Inflammatory macrophage (primary cell): Measurements from ENCODE around the gene JAK2.
"Not testable (repeated sequence)": the region's sequence is repeated elsewhere in the genome, so short reads cannot be mapped to it uniquely, and the experiment has no call there.

Source experiments
- DNase-seq, 2 donors: peaks; one replicate each; pipeline ENCODE4 v3.0.0-alpha.2; 2020 to 2022

The JAK2 gene

DNA sequence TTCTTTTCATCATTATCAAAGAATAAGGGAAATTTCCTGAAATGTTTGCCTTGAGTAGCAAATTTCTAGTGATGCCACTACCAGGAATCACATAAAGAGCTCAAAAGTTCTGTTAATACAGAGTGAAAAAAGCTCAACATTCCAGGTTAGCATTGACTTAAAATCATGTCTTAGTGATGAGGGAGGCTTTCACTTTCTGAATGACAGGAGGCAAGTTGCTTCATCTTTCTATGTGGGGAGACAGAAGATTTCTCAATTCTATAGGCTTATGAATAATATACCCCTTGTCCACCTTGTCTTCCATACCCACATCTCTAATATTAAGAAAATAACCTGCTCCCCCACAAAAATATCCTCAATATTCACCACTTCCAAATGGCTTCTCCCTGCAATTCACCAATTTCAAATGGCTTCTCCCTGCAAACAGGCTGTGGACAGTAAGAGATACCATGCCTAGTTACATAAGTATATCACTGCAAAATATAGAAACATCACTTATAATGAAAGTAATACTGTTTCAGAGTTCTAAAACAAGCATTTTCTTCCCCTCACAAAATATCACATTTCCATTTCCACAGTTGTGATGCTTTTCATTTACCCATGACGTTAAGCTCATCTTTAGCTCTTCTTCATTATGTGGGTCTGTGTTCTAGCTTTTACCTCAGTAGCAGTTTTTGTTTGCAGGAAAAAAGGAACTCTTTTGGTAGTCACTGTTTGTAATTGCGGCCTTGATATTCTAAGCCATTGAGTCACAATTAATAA is 2.2 kb upstream of the JAK2 start:
- DNase-seq = peak; percentile 32 to 44

DNA sequence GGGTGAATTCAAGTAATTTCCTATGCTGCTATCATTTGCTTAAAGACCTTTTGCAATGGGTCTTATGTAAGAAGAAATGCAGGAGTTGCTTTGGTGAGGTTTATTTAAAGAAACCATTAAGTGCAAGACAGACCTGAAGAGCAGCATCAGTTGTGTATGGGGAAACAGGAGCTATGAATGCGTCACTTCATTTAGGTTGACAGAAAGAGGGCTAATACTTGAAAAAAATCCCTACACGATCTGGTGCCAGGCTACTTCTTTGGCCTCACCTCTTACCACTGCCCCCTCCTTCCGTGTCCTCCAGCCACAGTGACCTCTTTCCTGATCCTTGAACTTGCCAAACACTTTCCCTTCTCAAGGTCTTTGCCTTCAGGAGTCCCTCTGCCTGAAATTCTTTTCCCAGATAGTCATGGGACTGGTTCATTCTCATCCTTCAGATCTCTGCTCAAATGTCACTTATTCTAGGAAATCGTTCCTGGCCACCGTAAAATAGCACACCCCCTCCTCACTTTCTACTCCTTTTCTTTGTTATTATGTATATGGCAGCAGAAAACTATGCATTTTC is 1.4 kb upstream of the JAK2 start:
- peak; percentile 17 to 36 for DNase-seq

GRCh38 chr9:4984171-4984620 is 876 bp upstream of the JAK2 start:
- DNase-seq = no peak

DNA sequence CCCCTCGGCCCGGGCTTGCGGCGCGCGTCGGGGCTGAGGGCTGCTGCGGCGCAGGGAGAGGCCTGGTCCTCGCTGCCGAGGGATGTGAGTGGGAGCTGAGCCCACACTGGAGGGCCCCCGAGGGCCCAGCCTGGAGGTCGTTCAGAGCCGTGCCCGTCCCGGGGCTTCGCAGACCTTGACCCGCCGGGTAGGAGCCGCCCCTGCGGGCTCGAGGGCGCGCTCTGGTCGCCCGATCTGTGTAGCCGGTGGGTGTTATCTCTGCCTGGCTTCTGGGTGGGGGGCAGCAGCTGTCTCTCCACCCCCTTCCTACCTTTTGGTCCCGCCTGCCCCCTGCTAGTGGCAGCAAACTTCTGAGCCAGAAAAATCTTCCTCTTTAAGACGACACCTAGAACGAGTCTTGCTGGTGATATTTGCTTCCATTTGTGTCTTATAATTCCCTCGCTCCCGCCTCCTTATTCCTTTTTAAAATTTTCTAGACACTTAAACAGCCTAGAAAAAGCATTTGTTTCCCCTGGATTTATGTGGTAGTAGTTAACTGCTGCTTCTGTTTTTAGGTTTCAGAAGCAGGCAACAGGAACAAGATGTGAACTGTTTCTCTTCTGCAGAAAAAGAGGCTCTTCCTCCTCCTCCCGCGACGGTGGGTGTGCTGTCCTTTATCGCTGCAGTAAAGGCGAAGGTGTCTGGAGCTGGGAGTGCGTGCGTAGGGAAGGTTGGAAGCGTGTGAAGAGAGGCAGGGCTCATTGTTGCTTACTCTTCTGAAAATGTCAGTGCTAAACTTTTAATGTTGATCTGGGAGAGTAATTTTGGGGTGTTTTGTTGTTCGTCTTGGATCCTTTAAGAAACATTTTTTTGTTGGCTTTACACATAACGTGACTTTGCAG is 554 bp downstream of the JAK2 start:
- DNase-seq = peak; percentile 60 to 65

DNA sequence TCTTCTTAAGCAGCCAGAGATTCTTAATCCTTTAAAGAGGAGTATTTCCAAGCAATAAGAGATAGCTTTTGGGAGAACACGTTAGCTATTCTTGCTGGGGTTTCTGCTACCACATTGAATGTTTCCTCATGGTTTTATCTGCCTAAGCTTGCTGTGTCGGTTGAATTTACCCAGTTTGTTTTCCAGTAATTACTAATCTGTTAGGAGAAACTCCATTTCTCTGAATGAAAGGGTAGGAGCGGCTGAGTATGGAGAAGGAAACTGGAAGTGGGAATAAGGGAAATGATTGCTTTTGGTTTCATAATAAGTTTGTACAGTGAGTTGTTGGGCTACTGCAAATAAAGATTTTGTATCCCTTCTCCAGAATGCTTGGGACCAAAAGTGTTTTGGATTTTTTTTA is 1.2 kb downstream of the JAK2 start:
- peak in 1 of 2 donors; percentile 38 for DNase-seq

GRCh38 chr9:4986783-4987182 is 1.7 kb downstream of the JAK2 start:
- no peak for DNase-seq

DNA sequence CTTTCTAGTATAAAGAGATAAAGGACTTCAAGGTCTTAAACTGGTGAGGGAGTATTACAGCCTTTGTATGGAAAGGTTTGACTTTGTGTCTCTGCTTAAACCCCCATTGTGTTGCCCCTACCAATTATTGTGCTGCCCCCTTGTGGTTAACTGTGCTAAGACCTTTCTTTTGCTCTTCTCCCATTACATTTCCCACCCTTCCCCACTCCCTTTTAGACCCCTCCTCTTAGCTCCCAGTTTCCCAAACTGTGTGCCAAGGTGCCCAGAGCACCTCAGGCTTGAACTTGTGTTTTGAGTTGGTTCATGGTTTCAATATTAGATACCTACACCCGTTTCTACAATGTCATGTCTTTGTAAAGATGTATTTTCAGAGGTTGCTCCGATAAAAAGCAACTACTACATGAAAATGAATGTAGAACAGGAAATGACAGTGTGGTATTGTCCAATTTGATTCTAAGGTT is 2.9 kb downstream of the JAK2 start:
- DNase-seq = peak; percentile 43 to 57

DNA sequence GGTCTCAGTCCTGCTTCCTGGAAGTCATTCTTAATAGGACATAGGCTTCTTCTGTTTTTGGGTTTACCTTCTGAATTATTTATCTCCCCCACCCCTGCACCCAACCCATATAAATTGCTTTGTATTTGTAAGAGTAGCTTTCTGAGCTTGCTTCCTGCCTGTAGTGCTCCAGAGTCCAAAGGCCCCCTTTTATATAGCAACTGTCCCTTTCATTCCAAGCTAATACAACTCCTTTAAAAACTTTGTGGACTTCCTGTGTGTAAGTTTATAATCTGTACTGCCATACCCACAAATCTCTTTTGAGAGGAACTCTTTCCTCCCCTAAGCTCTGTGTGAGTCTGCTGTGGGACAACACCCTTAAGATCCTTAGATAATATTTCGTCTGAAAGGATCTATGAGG is 7.8 kb downstream of the JAK2 start:
- DNase-seq = no peak

- DNase-seq = no peak
These were observed 9.3 kb downstream of the JAK2 start for GRCh38 chr9:4994166-4994890.

DNA sequence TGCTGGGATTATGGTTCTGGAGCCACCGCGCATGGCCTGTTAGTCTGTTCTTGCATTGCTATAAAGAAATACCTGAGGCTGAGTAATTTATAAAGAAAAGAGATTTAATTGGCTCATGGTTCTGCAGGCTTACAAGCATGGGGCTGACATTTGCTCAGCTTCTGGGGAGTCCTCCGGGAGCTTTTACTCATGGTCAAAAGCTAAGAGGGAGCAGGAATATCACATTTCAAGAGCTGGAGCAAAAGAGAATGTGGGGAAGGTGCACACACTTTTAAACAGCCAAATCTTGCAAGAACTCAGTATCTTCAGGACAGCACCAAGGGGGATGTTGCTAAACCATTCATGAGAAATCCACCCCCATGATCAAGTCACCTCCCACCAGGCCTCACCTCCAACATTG is 12.1 kb downstream of the JAK2 start:
- DNase-seq = peak; percentile 6 to 17

- DNase-seq = no peak
These were observed 12.6 kb downstream of the JAK2 start for GRCh38 chr9:4997631-4998030.

DNA sequence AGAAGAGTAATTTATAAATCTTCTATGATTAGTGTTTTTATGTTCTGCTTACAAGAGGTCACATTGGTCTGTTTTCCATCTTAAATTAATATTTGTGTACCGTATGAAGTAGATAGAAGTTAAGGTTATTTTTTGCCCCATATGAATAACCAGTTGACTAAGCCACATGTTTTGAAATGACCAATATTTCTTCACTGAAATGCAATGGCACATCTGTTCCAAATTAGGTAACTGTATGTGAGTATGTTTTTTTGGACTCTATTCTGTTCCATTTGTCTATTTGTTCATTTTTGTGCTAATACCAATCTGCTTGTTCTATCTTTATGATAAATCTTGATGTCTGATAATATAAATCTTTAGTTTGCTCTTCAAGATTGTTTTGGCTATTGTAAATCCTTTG is 17.7 kb downstream of the JAK2 start:
- peak; percentile 29 to 59 for DNase-seq

DNA sequence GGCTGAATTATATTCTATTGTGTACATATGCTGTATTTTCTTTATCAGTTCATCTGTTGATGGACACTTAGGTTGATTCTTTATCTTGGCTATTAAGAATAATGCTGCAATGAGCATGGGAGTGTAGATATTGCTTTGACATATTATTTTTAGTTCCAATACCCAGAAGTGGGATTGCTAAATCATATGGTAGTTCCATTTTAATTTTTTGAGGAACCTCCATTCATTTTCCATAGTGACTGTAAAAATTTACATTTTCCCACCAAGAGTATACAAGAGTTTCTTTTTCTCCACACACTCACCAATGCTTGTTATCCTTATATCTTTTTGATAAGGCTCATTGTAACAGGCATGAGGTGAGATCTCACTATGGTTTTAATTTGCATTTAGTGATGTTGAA is 19.4 kb downstream of the JAK2 start:
- DNase-seq = peak in 1 of 2 donors; percentile 65

DNA sequence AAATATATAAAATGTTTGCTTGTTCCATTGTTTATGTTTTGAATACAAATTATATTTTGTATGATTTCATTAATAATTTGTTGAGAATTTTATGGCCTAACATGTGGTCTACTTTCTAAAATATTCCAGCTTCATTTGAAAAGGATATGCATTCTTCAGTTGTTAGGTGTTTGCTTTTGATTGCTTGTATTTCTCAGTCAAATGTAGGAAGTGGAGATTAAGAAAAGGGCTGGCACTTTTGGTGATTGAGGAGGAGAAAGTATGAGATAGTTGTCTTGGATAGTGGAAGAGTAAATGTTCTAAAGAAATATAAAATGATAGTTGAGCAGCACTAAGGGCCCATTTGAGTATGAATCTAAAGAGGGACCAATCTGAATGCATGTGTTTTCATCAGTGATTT is 23.1 kb downstream of the JAK2 start:
- DNase-seq = no peak

- no peak for DNase-seq
These were observed 28.3 kb downstream of the JAK2 start for GRCh38 chr9:5013374-5013773.

DNA sequence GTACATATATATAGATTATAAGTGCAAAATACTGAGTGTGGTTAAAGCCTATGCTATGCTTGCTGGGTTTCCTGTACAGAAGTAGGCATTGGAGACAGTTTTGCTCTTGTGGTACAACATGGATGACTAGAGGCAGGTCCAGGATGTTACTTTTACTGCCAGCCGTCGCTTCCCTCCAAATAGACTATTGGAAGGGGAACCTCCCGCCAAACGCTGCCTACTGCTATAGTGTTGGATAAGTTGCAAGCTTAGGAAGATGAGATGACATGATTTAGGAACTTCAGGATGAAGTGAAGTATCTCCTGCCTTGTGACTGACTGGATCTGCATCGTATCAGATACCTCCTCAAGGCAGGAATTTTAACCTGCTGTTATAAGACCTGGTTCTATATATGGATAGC is 30.9 kb downstream of the JAK2 start:
- no peak for DNase-seq

GRCh38 chr9:5025416-5025815 is 40.3 kb downstream of the JAK2 start:
- DNase-seq = peak in 1 of 2 donors; percentile 25

DNA sequence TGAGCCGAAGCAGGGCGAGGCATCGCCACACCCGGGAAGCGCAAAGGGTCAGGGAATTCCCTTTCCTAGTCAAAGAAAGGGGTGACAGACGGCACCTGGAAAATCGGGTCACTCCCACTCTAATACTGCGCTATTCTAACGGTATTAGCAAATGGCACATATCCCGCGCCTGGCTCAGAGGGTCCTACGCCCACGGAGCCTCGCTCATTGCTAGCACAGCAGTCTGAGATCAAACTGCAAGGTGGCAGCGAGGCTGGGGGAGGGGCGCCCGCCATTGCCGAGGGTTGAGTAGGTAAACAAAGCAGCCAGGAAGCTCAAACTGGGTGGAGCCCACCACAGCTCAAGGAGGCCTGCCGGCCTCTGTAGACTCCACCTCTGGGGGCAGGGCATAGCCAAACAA is 46.9 kb downstream of the JAK2 start:
- not testable (repeated sequence) for DNase-seq

DNA sequence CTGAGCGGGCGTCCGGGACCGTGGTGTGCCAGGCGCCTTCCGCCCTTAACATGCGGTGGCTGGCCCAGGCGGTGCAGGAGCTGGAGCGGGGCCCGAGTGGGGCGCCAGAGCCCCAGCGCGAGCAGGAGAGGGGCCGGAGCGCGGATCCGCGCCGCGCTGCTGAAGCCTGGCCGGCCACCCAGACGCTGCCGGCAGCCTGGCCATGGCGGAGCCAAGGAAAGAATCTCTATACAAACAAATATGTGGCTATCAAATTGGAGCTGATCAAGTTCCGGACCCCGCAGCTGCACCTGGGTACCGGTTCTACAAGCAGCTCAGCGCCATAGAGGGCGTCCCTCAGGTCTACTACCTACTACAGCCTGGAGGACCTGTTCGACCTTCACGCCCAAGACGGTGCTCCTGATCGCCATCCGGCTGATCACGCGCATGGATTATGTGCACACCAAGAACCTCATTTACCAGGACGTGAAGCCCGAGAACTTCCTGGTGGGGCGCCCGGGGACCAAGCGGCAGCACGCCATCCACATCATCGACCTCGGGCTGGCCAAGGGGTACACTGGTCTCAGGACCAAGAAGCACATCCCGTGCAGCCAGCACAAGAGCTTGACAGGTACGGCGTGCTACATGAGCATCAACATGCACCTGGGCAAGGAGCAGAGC is 55.8 kb downstream of the JAK2 start:
- no peak for DNase-seq

GRCh38 chr9:5041390-5042115 is 56.5 kb downstream of the JAK2 start:
- no peak for DNase-seq

DNA sequence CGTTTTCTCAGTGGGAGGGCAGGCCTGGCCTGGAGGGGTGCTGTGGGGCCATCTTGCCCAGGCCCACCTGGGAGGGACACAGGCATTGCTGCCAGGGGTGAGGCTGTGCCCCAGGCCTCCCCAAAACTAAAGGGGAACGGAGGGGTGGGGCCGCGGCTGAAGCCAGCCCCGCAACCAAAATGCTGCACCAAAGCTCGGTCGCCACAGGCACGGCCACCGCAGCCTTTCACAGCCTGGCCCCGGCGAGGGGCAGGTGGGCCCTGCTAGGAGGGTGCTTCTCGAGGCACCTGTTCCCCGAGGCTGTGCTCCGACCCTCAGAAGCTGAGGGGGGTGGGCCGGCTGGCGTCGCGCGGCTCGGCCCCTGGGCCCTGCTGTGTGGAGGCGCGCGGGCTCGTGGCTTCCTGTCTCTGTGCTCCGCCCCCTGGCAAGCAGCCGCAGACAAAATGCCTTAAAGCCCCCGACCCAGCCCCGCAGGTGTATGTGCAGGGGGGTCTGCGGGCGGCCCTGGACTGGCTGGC is 57.6 kb downstream of the JAK2 start:
- DNase-seq = no peak
